ENCODE results near the gene EDC3. TPM values are rescaled to one million over a fixed set of nuclear protein-coding genes. Genes with fewer than 3 reads are reported as not detected.

The EDC3 gene, protein sequence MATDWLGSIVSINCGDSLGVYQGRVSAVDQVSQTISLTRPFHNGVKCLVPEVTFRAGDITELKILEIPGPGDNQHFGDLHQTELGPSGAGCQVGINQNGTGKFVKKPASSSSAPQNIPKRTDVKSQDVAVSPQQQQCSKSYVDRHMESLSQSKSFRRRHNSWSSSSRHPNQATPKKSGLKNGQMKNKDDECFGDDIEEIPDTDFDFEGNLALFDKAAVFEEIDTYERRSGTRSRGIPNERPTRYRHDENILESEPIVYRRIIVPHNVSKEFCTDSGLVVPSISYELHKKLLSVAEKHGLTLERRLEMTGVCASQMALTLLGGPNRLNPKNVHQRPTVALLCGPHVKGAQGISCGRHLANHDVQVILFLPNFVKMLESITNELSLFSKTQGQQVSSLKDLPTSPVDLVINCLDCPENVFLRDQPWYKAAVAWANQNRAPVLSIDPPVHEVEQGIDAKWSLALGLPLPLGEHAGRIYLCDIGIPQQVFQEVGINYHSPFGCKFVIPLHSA
- 6.8 and 19.5 TPM in 2 replicates for total RNA-seq

GRCh38 chr15:74695597-74696397 is at the start of gene EDC3:
TSS of gene EDC3 (minus strand) at chr15:74696024. CDS start at chr15:74675124, 20,900 bp downstream.

GRCh38 chr15:74725225-74725774 is 29.5 kb upstream of the EDC3 start, which contains the start of gene CYP1A1:
TSS of gene CYP1A1 (minus strand) at chr15:74725528. CDS start at chr15:74723097, 2,431 bp downstream.

GRCh38 chr15:74615508-74616365 is 80.1 kb downstream of the EDC3 start, which contains the start of gene CLK3:
TSS of gene CLK3 (plus strand) at chr15:74615836. CDS start at chr15:74619197, 3,361 bp downstream.

Other genes with a start within 250 kb of the EDC3 start
- gene UBL7, start 234.9 kb downstream of the EDC3 start, total RNA-seq, result 26.7 and 26.8 TPM in 2 replicates
- gene ARID3B, start 154.8 kb downstream of the EDC3 start, total RNA-seq, result 5.5 and 8.6 TPM in 2 replicates
- 49.2 and 55.3 TPM in 2 replicates for gene CLK3, start 80.2 kb downstream of the EDC3 start, total RNA-seq
- gene CYP1A1, start 29.5 kb upstream of the EDC3 start, total RNA-seq, result 1.6 and 3.1 TPM in 2 replicates
- gene CYP1A2, start 52.8 kb upstream of the EDC3 start, total RNA-seq, result not detected in 2 replicates
- 32.8 and 96.9 TPM in 2 replicates for gene CSK, start 86.1 kb upstream of the EDC3 start, total RNA-seq
- gene LMAN1L, start 116.8 kb upstream of the EDC3 start, total RNA-seq, result 0.21 TPM in 1 of 2 replicates, not detected in the other
- not detected in 2 replicates for gene CPLX3, start 130.6 kb upstream of the EDC3 start, total RNA-seq
- gene ULK3, start 147.1 kb upstream of the EDC3 start, total RNA-seq, result 21.8 and 21.9 TPM in 2 replicates
- 26.3 and 43.4 TPM in 2 replicates for gene SCAMP2, start 177.3 kb upstream of the EDC3 start, total RNA-seq
- gene MPI, start 194.0 kb upstream of the EDC3 start, total RNA-seq, result 22.6 and 41.5 TPM in 2 replicates
- 70.4 and 72.1 TPM in 2 replicates for gene FAM219B, start 210.8 kb upstream of the EDC3 start, total RNA-seq
- gene COX5A, start 242.0 kb upstream of the EDC3 start, total RNA-seq, result 64.9 and 75.4 TPM in 2 replicates